H1 (cell line): ENCODE measurements around the gene PRR36. TPM values are rescaled to one million over a fixed set of nuclear protein-coding genes. Genes with fewer than 3 reads are reported as not detected.

Experiments
- ASH2L ChIP-seq: fragments of 200-600, 300-600 bp; sonication (generic); IDR thresholded peaks from one replicate; pipeline ENCODE4 v1.7.1; 2017; ENCODE audit warnings: low read length
- CHD1 ChIP-seq: IDR thresholded peaks from 2 replicates; pipeline ENCODE4 v1.6.1; 2012; ENCODE audit warnings: low read depth, low read length, improper control_type of control experiment
- CREB1 ChIP-seq: IDR thresholded peaks from 2 replicates; pipeline ENCODE4 v1.6.1; 2012; ENCODE audit warnings: inconsistent platforms
- E2F6 ChIP-seq: IDR thresholded peaks from 2 replicates; pipeline ENCODE4 v1.6.1; 2012; ENCODE audit warnings: inconsistent platforms
- NRF1 ChIP-seq: IDR thresholded peaks from 2 replicates; pipeline ENCODE4 v1.6.1; 2011; ENCODE audit warnings: mild to moderate bottlenecking, low read depth, low read length, improper control_type of control experiment
- POLR2A ChIP-seq, 2 experiments: IDR thresholded peaks; 1 replicate in 1 of 2; 2 replicates in 1 of 2; pipeline ENCODE4 v1.6.1; 2011; ENCODE audit warnings: low read depth in 2 of 2, low read length in 2 of 2, mild to moderate bottlenecking in 2 of 2; ENCODE audit errors: control extremely low read depth in 1 of 2
- RAD21 ChIP-seq, 2 experiments: IDR thresholded peaks in 1 of 2; conservative IDR thresholded peaks in 1 of 2; 2 replicates each; pipeline ENCODE4 v1.6.1; 2011; ENCODE audit warnings: low read depth in 2 of 2, low read length in 2 of 2, improper control_type of control experiment in 1 of 2, inconsistent platforms in 1 of 2, mild to moderate bottlenecking in 1 of 2, moderate library complexity in 1 of 2
- RXRA ChIP-seq: IDR thresholded peaks from 2 replicates; pipeline ENCODE4 v1.6.1; 2011; ENCODE audit warnings: low read depth, mild to moderate bottlenecking, low read length, moderate library complexity; ENCODE audit not compliant: insufficient read depth
- SIRT6 ChIP-seq: IDR thresholded peaks from one replicate; pipeline ENCODE4 v1.7.1; 2012; ENCODE audit warnings: low read length, inconsistent platforms
- SP1 ChIP-seq: IDR thresholded peaks from 2 replicates; pipeline ENCODE4 v1.6.1; 2011; ENCODE audit warnings: low read depth, low read length
- TAF1 ChIP-seq: IDR thresholded peaks from 2 replicates; pipeline ENCODE4 v1.6.1; 2011; ENCODE audit warnings: mild to moderate bottlenecking, low read depth, low read length
- TEAD4 ChIP-seq: IDR thresholded peaks from 2 replicates; pipeline ENCODE4 v1.6.1; 2012; ENCODE audit warnings: low read depth, low read length, inconsistent platforms, mixed read lengths
- YY1 ChIP-seq: IDR thresholded peaks from 2 replicates; pipeline ENCODE4 v1.6.1; 2011; ENCODE audit warnings: low read depth, mild to moderate bottlenecking, low read length
- polyA plus RNA-seq, 7 experiments: library from polyadenylated mRNA; depleted of rRNA in 3 of 7; stranded (reverse) in 5 of 7; unstranded in 2 of 7; fragments of >200 nt in 5 of 7; fragments of 200-250 nt in 2 of 7; gene quantifications; 1 replicate in 5 of 7; 2 replicates in 1 of 7; 4 replicates in 1 of 7; pipeline versions ENCODE4 v1.2.1 to v1.2.3, GENCODE V29; 2011 to 2013; ENCODE audit warnings: missing spikeins in 2 of 7, mixed read lengths in 2 of 7
- total RNA-seq: library from RNA; stranded (reverse); fragmentation: NEBNext Ultra II Directional; extraction: Animal tissue kit (Norgen Biotek cat#: 25700); gene quantifications from 2 replicates; pipeline ENCODE4 v1.2.1, GENCODE V29; 2021

The PRR36 gene
- total and polyA plus RNA-seq, 2 of the 8 experiments (the other 6 are each of a cell fraction or from before 2014, with no cell fraction given) = 1.6 to 23.9 TPM

DNA sequence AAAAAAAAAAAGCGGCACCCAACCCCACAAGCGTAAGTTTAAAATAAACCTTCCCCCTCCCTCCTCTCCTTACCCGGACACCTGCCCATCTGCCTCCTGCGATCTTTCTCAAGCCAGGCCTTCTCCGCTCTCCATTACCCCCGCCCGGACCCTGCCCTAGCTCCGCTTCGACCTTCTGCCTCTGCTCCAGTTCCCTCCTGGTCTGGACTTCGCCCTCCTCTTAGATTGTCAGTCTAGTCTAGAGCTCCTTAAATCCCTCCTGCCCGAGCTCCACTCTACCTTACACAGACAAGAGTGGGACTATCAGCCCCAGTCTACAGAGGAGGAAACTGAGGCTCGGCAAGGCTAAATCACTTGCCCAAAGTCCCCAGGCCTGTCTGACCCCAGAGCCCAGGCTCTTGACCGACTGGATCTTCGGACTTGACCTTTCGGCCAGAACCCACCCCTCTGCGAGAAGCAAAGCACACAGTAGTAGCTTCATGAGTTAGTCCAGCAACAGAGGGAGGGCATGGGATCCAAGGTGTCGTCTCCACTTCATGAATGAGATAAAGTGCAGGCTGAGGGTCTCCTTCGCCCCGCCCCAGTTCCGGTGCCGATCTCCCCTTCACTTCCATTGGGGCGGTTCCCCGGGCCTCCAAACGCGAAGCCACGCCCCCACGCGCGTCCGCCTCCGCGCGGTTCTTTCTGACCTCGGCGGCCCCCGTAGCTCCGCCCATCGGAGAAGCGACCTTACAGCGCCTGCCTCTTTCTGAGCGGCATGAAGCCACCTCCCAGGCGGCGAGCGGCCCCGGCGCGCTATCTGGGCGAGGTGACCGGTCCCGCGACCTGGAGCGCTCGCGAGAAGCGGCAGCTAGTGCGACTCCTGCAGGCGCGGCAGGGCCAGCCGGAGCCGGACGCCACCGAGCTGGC is 45.7 kb upstream of the PRR36 start, which contains the start of gene SNAPC2 (continued):
- TF ChIP-seq TEAD4 (no peak), TAF1 (peak; percentile 41; the same call in 1 of the 2 replicates), SP1 (peak; percentile 70; the same call in 1 of the 2 replicates), SIRT6 (no peak), CHD1 (no peak), YY1 (no peak), RXRA (no peak), ASH2L (no peak), RAD21 (IDR thresholded peaks at IDR 0.05 in 1 of 2, conservative IDR thresholded peaks at IDR 0.05 in 1 of 2; ENCODE audit: low read depth in 2 of 2, low read length in 2 of 2) (0 out of 4 replicates have a peak, but pooled peaks of 1 of the 2 experiments have one; percentile 2), NRF1 (no peak), E2F6 (0 out of 2 replicates have a peak, but pooled peaks have one; percentile 21), CREB1 (peak; percentile 60; the same call in 1 of the 2 replicates), POLR2A (IDR thresholded peaks at IDR 0.05; ENCODE audit: control extremely low read depth in 1 of 2, low read depth in 2 of 2, low read length in 2 of 2) (peak in 1 of 2 experiments; percentile 35; a peak in 1 of 3 replicates)
